Subcutaneous adipose tissue (tissue), 4 donors: ENCODE data around the gene RRP36. TPM values are rescaled to one million over a fixed set of nuclear protein-coding genes. Genes with fewer than 3 reads are reported as not detected.

Source experiments
- CTCF ChIP-seq: fragments of 450-650 bp; IDR thresholded peaks from one replicate; pipeline ENCODE4 v1.5.1; 2016; ENCODE audit warnings: low read depth, mild to moderate bottlenecking, control low read depth, antibody characterized with exemption, moderate library complexity
- total RNA-seq, 4 donors: library from RNA; depleted of rRNA; stranded (reverse); fragments of >200 nt; gene quantifications; one replicate each; pipeline ENCODE4 v1.1.0, GENCODE V29; 2016

The RRP36 gene
- total RNA-seq, 4 donors from 2014 or later = 42.7 to 63.9 (median 55.4) TPM

DNA sequence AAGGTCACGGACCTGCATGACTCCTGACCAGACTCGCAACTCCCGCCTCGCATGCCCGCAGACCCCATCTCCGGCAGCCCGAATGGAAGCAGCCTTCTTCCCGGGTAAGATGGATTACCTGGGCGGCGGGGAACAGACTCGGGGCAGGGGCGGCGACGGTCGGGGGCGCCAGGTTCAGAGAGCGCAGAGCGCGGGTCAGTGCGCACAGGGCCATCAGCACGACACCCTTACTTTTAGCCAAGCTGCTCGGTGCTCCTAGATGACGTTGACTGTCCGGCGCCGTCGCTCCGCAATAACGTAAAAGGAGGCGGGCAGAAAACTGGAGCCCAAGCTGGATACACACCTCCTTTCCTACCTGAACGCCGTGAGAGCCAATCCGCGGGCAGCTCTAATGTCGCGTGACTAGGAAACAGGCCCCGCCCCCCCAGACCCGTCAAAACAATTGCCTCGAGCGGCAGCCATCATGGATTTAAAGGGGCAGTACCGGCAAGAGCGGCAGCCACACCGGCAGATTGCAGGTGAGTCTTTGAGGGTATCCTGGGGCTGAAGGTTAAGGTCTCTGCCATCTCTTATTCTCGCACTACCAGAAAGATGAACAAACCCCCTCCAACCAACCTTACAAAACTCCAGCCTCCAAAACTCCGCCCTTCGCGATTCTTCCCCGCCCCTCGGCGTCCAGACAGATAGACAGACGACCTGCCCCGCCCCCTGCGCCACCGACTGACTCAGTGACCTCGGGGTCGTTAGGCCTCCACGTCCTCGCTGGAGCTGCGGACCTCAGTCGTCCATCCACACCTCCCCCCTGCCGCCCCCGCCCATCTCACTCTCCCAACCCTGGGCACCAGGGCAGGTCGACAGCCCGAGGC is 38.0 kb downstream of the RRP36 start, which contains the start of the genes KLC4 and MRPL2:
TSS of gene KLC4 (plus strand) at position 464 of the 866 bp plus-strand sequence. CDS start 1,705 bp downstream, outside the sequence.
TSS of gene MRPL2 (minus strand) at position 267 of the 866 bp plus-strand sequence. CDS start at position 214, 53 bp downstream.
- TF ChIP-seq CTCF = no peak

GRCh38 chr6:43060034-43060754 is 38.8 kb downstream of the RRP36 start:
- no peak for TF ChIP-seq CTCF

- no peak for TF ChIP-seq CTCF
These were observed 39.6 kb downstream of the RRP36 start for GRCh38 chr6:43060755-43061633.

DNA sequence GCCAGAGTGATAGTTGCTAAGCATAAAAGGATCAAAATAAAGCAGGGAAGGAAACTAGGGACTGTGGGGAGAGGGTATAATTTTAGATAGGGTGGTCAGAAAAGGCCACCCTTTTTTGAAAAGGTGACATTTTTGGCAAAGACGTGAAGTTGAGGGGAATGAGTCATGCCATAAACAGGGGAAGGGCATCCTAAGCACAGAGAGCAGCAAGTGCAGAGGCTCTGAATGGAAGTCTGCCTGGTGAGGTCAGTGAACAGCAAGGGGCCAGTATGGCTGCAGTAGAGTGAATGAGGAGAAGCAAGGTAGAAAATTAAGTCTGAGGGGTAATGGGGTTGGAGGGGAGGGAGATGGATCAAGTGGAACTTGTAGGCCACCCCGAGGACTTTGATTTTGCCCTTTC is 40.4 kb downstream of the RRP36 start:
- TF ChIP-seq CTCF = no peak

GRCh38 chr6:43062818-43063217 is 41.4 kb downstream of the RRP36 start:
- no peak for TF ChIP-seq CTCF

- no peak for TF ChIP-seq CTCF
These were observed 48.7 kb downstream of the RRP36 start for GRCh38 chr6:43070028-43070632.
